Renal cortex interstitium (tissue), 11 donors: Measurements from ENCODE around the gene CNTNAP2. TPM values are rescaled to one million over a fixed set of nuclear protein-coding genes. Genes with fewer than 3 reads are reported as not detected.
A peak's percentile ranks its signal among the peaks of the same experiment; 100 is the strongest.
"Not testable (repeated sequence)": the region's sequence is repeated elsewhere in the genome, so short reads cannot be mapped to it uniquely, and the experiment has no call there.

Source experiments
- DNase-seq, 11 donors: peaks; one replicate each; pipeline ENCODE4 v3.0.0-alpha.2; 2013; ENCODE audit warnings: low read depth in 9 of 11, low spot score in 4 of 11; ENCODE audit errors: extremely low read depth in 1 of 11
- polyA plus RNA-seq, 3 donors: library from polyadenylated mRNA; unstranded; fragments of 120-200 nt; gene quantifications; one replicate each; pipeline ENCODE4 v1.2.1, GENCODE V29; 2013; ENCODE audit not compliant: insufficient read length in 3 of 3

Gene CNTNAP2
- polyA plus RNA-seq, 3 donors: 25.6 to 29.3 (median 26.6) TPM

DNA sequence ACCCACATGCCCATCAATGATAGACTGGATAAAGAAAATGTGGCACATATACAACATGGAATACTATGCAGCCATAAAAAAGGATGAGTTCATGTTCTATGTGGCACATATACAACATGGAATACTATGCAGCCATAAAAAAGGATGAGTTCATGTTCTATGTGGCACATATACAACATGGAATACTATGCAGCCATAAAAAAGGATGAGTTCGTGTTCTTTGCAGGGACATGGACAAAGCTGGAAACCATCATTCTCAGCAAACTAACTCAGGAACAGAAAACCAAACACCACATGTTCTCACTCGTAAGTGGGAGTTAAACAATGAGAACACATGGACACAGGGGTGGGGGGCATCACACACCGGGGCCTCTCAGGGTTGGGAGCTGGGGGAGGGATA, 2314.1 kb downstream of the CNTNAP2 start:
- not testable (repeated sequence) for DNase-seq

DNA sequence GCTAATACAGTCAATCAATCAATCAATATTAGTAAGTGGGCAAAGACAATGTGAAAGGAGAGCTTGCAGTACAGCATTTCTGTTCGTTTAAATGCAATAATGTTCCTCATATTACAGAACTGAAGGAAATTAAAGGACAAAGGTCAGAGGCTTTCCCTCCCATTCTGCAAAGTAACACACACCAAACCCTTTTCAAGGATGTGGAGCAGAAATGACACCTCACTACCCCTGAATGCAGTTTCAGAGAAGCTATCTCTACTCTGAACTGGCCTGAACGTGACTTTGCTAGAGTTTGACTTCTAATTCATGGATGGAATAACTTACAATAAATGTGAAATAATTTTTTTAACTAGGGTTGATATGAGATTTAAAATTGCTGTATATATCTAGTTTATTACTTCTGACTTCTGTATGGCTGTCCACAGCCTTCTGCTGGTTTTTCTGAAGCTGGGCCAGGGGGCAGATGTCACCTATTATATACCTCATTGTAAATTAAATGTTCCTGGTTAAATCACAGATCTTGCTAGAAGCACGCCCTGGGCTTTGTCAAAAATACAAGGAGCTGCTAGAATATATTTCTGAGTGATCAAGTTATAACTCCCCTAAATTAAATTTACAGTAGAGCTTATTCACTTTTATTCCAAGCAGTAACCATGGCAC, 2317.1 kb downstream of the CNTNAP2 start:
- DNase-seq: no peak

DNA sequence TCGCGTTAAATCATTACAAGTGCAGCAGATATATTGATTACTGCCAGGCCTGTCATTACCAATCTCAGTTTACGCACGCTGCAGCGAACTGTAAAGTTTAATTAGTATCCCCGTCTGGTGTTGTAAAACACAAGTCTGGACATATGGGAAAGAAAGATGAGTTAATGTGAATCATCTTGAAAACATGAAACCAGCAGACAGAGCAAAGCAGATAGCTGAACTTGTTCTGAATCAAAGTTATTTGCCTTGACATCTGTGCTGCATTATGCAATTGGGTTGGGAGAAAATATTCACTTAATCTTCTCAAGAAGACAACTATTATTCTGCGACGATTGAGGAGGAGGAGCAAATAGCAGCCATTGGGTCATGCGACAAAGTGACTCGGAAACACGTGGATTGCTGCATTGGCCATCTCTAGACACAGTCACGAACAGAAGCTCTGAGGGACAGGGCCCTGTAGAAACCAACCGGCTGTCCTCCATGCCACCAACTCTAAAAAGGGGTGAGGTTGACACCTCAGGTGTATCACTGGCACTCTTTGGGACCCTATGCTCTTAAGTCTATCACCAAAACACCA, 2317.7 kb downstream of the CNTNAP2 start:
- DNase-seq: no peak

DNA sequence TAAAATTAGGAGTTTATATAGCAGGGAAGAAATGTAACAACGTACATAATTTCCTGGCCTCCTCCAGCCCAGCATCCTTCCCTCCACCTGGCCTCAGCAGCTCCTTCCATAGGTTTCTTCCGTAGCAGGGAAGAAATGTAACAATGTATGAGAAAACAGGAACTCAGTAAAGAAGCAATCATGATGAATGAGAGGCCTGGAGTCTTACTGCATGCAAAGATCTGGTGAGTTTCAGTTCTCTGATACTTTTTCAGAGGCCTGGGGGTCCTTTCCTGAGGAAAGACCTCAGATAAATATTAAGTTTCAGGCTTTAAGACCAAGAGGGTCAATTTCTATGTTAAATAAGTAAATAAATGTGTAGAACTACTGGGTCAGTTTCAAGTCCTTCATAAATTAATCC, 2318.3 kb downstream of the CNTNAP2 start:
- DNase-seq: no peak

DNA sequence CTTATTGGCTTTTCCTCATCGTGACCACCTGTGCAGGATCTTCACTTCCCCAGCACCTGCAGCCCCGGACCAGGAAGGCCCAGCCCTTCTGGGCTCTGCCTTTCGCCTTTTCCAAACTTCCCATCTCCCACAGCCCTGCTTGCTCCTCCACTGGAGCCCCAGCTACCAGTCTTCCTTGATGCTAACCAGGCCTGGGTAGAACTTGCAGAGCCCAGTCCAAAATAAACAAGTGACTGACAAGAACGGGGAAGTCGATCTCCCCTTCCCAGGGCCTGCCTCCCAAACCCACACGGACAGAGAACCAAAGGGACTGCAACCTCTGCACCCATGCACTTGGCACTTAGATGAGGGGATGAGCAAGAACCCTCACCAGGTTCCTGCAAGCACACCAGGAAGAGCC, 2319.1 kb downstream of the CNTNAP2 start:
- DNase-seq: no peak

DNA sequence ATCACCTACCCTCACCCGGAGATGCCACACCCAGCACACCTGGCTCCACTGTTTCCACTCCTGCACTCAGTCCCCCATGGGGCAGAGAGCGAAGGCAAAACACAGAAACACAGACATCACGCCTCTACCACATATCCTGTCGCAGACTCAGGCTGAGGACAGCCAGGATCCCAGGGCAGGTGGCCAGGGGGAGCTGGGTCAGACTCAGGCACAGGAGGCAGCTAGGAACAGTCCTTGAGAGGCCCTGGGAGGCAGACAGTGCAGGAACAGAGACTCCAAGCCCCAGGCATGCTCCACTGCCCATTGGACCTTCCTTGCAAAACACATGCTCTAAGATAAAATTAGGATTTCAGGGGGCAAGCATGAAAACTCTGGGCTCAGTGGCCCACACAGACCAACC, 2319.5 kb downstream of the CNTNAP2 start:
- no peak for DNase-seq

DNA sequence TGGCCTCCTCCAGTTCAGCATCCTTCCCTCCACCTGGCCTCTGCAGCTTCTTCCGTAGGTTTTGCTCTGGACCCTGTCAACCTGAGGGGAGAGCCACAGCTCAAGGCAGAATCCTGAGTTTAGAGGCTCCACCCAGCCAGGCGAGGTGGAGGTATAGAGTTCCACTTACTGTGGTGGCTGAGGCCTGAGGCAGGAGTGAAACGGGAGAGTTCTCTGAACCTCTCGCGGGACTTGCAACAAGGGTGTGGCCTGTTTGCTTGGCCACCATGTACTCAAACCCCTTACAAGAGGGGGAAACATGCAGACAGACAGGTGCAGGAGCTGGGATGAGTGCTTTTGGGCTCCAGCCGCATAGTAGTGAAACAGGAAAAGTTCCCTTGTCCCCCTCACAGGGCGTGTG, 2320.0 kb downstream of the CNTNAP2 start:
- no peak for DNase-seq

DNA sequence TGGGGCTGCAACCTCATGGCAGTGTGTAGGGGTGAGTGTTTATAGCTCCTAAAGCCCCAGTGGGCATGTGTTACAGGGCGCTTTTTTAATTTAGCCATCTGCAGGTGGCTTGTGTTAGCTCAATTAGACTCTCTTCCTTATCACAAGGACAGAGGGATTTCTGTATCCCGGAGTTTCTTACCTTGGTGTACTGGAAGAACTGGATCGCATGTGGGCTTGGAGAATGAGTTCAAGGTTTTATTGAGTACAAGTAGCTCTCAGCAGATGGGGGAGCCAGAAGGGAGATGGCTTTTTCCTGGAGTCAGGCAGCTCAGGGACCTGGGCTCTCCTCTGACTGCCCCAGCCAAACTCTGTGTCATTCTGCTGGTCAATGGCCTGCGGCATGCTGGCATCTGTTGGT, 2320.4 kb downstream of the CNTNAP2 start:
- no peak for DNase-seq

DNA sequence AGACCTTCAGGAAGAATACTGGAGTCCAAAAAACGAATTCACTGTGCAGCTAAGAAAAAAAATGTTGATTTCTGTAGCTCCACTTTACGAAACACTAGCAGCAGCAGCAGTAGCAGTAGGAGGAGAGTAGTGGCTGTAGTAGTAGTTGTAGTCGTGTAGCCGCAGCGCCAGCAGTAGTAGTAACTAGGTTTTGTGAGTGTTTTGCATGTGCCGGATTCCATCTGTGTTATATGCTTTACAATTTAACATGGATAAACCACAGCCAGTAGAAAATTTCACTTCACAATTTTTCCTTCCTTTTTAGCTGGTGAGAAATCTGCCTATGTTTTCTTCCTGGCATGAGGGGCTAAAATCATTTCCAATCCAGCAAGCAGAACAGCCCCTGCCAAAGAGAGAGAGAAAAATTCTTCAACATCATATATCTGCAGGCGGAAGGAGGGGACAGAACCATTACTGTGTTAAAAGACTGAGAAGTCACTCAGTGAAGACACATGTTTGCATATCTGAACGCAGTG, 2325.6 kb downstream of the CNTNAP2 start:
- no peak for DNase-seq

DNA sequence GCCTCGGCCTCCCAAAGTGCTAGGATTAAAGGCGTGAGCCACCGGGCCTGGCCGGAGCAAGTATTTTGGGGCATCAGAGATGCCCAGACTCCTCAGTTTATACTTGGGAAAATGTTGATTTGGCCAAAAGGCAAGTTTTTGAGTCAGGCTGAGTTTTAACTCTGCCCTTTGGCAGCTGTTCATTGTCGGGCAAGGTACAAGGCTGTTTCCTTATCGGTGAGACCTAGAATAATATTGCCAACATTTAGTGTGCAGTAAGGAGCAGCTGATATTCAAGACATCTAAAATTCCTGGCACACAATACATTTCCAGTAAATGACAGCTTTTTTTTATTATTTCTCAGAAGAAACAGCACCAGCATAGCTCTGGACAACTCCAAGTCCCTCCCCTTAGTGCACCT, 2326.3 kb downstream of the CNTNAP2 start:
- DNase-seq: no peak

DNA sequence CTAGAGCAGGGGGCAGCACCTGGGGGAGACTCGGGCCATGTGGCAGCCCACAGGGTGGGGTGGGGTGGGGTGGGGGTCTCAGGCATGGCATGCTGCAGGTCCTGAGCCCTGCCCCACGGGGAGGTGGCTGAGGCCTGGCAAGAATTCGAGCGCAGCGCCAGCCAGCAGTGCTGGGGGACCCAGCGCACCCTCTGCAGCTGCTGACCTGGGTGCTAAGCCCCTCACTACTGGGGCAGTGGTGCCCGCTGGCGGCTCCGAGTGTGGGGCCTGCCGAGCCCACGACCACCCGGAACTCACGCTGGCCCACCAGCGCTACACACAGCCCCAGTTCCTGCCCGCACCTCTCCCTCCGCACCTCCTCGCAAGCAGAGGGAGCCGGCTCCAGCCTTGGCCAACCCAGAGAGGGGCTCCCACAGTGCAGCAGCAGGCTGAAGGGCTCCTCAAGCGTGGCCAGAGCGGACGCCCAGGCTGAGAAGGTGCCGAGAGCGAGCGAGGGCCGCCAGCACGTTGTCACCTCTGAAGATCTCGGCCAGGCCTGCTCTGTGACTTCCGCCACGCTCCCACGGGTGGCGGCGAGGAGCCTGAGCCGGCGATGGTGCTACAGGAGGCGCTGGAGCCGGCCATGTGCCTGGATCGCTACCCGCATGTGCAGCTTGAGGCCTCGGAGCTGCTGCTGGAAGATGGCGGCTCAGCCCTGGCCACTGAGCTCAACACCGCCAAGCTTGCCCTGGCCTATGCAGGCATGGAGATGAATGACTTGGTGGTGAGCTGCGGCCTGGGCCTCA, 2328.9 kb downstream of the CNTNAP2 start:
- no peak for DNase-seq

DNA sequence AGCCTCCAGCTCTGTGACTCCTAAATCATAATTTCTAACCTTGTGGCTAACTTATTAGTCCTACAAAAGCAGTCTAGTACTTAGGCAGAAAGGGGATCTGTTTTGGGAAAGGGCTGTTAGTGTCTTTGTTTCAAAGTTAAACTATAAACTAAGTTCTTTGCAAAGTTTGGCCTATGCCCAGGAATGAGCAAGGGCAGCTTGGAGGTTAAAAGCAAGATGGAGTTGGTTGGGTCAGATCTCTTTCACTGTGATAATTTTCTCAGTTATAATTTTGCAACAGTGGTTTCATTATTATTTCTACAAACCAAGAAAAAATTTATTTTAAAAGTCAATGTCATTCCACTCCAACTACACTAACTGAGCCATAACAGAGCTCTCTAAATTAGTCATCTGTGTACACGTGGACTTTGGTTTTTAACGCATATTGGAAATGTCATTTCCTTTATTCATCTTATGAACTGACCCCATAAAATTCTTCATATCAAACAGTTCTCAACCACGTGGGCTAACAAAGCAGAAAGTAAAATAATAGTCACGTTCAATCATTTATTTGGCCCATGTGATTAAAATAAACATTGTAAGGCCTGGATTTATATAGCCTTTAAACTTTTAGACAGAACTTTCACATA, 2330.7 kb downstream of the CNTNAP2 start:
- DNase-seq: peak in 1 of 11 donors; percentile 3

DNA sequence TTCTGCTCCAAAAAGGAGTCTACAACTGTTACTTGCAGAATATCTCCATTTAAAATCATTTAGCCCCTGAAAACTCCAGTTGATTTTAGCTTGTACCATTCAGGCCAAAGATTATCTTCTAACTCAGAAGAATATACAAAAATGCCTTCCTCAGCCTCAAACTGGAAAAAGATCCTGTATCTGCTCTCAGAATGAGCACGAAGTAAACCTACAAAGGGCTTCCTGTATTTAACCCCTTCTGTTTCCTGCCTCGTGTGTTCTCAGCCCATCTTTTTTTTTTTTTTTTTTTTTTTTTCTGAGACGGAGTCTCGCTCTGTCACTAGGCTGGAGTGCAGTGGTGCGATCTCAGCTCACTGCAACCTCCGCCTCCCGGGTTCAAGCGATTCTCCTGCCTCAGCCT, 2334.9 kb downstream of the CNTNAP2 start:
- DNase-seq: not testable (repeated sequence)

DNA sequence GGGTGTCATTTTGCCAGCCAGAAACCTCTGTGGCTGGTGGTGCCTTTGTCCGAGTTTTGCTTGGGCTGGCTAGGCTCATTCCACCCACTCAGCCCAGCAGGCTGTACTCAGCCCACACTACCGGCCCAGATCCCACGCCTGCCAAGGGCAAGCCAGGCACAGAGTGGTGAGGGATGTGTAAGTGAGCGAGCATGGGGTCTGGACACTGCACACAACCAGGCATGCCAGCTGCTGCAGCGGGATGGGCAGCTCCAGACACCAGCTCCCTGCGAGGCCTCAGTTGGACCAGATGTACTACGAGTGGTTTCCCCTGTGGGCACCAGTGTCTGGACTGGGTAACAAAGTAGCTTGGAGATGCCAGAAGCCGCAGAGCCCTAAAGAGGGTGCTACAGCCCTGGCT, 2339.8 kb downstream of the CNTNAP2 start:
- no peak for DNase-seq

DNA sequence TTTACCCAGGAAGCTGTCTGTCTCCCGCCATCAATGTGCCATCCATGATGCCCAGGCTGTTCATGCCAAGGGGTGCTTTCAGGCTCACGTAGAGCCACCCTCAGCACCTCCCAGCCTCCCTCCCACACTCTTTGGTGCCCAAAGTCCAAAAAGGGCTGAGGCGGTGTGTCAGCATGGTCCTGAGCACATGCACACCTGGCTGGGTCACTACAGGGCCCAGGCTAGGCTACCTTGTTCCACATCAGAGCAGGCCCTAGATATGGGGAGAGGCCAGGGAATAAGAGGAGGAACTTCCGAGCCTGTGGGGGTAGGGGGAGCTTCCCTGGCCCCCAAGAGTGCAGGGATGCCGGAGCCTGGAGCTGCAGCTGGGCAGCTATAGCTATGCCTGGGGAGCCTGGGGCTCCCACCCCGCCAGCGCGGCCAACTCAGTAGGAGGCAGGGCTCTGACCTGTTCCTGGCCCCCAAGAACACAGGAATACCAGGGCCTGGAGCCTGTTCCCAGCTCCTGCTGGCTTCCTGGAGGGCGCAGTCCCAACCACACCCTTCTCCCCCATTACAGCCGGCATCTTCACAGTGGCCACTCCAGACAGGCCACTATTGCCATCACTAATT, 2340.8 kb downstream of the CNTNAP2 start:
- no peak for DNase-seq

DNA sequence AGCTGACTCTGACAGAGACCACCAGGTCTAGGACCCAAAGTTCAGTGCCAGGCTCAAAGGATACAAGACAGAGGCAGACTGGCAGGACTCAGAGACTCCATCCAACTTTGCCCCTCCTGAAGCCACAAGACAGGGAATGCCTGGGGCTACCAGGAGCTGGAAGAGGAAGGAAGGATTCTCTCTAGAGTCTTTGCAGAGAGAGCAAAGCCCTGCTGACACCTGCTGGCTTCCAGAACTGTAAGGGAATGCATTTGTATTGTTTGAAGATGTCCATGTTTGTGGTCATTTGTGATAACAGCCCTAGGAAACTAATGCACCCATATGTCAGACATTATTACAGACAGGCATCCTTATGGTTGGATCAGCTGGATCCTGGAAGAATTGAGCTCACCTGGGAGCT, 2341.7 kb downstream of the CNTNAP2 start:
- no peak for DNase-seq

DNA sequence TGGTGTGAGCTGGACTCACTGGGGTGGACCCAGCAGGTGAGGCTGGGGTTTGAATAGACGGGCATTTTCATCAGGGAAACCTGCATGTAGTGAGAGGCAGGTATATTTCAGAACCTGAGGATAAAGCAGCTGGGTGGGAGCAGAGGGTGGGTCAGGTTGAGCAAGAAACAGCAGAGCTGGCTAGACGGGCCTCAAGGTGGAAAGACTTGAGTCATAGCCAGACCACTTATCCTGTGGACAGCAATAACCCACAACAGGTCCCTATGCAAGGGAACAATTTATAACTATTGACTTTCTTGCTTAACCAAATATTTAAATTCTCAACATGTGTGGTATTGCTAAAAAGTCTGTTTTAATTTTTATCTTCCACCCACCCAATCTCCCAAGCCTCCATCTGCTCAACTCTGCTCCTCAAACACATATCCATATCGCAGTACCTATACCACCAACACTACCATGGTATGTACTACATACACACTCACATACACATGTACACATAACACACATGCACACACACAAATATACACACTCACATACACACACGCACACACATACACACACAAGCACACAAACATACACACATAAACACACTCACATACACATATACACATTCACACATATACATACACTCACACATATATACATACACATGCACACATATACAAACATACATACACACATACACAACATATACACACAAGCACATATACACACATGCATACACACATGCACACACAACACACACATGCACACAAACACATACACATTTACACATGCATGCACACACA, 2345.0 kb downstream of the CNTNAP2 start:
- DNase-seq: no peak

DNA sequence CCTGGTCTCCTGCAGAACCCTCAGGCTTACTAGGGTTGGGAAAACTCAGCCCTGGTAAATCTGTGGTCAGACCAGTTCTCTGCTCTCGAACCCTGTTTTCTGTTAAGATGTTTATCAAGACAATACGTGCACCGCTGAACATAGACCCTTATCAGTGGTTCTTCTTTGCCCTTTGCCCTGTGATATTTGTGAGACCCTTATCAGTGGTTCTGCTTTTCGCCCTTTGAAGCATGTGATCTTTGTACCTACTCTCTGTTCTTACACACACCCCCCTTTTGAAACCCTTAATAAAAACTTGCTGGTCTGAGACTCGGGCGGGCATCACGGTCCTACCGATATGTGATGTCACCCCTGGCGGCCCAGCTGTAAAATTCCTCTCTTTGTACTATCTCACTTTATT, 2346.2 kb downstream of the CNTNAP2 start:
- DNase-seq: not testable (repeated sequence)

DNA sequence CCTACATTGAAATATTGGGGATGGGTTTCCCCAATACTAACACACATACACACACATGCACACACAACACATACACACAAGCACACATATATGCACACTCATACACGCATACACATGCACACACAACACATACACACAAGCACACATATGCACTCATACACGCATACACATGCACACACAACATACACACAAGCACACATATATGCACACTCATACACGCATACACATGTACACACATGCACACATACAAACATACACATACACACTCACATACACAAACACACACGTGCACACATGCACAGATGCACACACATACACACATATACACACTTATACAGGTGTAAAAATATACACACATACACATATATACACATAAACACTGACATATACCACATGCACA, 2346.6 kb downstream of the CNTNAP2 start:
- no peak for DNase-seq
